ENCODE data around the gene POC1B.

- TF ChIP-seq CTCF (IDR thresholded peaks at IDR 0.05): no peak
- TF ChIP-seq POLR2A (IDR thresholded peaks at IDR 0.05): no peak
These were observed 25.9 kb upstream of the POC1B start for GRCh38 chr12:89551747-89552146.

Measured in Peyer's patch (tissue), 4 donors.